Measurements from ENCODE around the gene REPS1.

Gene REPS1

GRCh38 chr6:138971601-138972000, 16.5 kb downstream of the REPS1 start:
- no peaks in the 10 kb centered on the region for H3K9me3 ChIP-seq (ENCODE audit: control insufficient read depth, insufficient read depth, low read length)
- H3K4me1 ChIP-seq (ENCODE audit: insufficient read depth, low read length), result peaks cover 45% of the 10 kb centered on the region
- H3K36me3 ChIP-seq (ENCODE audit: insufficient read depth, low read length), result no peaks in the 10 kb centered on the region
- no peak overlapping the region for H3K9ac ChIP-seq (ENCODE audit: low read depth, low read length)

GRCh38 chr6:138970856-138971425, 17.1 kb downstream of the REPS1 start:
- no peak overlapping the region for H3K9ac ChIP-seq (ENCODE audit: low read depth, low read length)
- no peaks in the 10 kb centered on the region for H3K9me3 ChIP-seq (ENCODE audit: control insufficient read depth, insufficient read depth, low read length)
- H3K36me3 ChIP-seq (ENCODE audit: insufficient read depth, low read length), result no peaks in the 10 kb centered on the region
- peaks cover 41% of the 10 kb centered on the region for H3K4me1 ChIP-seq (ENCODE audit: insufficient read depth, low read length)

GRCh38 chr6:138970159-138970558, 17.9 kb downstream of the REPS1 start:
- Histone ChIP-seq H3K9me3 (ENCODE audit: control insufficient read depth, insufficient read depth, low read length) (no peaks in the 10 kb centered on the region), H3K4me1 (ENCODE audit: insufficient read depth, low read length) (peaks cover 39% of the 10 kb centered on the region), H3K9ac (ENCODE audit: low read depth, low read length) (no peak overlapping the region), H3K36me3 (ENCODE audit: insufficient read depth, low read length) (no peaks in the 10 kb centered on the region)

DNA sequence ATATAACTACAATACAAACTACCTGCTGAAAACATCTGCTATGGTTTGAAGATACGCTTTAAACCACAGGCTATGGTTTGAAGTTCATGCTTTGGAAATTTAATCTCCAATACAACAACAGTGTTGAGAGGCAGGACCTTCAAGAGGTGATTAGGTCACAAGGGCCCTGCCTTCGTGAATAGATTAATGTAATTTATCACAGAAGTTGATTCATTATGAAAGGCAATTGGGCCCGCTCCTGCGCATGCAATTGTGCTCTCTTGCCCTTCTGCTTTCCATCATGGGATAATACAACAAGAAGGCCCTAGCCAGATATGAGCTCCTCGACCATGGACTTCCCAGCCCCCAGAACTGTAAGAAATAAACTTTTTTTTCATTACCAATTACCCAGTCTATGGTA, 21.2 kb downstream of the REPS1 start:
- H3K9ac ChIP-seq (ENCODE audit: low read depth, low read length), result no peak overlapping the region
- no peaks in the 10 kb centered on the region for H3K36me3 ChIP-seq (ENCODE audit: insufficient read depth, low read length)
- peaks cover 19% of the 10 kb centered on the region for H3K4me1 ChIP-seq (ENCODE audit: insufficient read depth, low read length)
- H3K9me3 ChIP-seq (ENCODE audit: control insufficient read depth, insufficient read depth, low read length), result no peaks in the 10 kb centered on the region

GRCh38 chr6:138965971-138966370, 22.1 kb downstream of the REPS1 start:
- Histone ChIP-seq H3K36me3 (ENCODE audit: insufficient read depth, low read length) (no peaks in the 10 kb centered on the region), H3K9ac (ENCODE audit: low read depth, low read length) (no peak overlapping the region), H3K4me1 (ENCODE audit: insufficient read depth, low read length) (peaks cover 11% of the 10 kb centered on the region; the same call in 1 of the 2 replicates), H3K9me3 (ENCODE audit: control insufficient read depth, insufficient read depth, low read length) (no peaks in the 10 kb centered on the region)

DNA sequence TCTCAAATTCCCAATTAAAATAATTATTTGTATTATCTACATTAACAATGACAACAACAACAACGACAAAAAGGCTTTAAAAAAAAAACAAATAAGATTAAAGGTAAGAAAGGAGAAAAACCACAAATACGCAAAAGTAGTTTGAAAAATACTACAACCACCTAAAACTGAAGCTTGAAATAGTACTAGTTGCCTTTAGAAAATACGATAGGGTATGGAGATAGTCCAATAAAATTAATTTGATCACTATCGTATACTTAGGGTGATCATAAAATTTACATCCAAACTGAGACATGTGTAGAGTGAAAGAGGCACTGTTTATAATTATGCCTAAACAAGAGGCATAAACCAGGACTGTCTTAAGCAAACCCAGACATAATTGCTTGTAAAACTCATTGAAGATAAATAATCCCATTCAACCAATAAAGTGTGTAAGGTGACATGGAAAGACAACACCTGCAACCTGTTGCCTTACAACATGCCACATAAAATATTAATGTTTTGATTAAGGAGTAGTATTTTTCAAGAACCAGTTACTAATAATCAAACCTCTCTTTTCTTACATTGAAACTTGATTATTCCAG, 22.7 kb downstream of the REPS1 start:
- Histone ChIP-seq H3K9me3 (ENCODE audit: control insufficient read depth, insufficient read depth, low read length) (no peaks in the 10 kb centered on the region), H3K36me3 (ENCODE audit: insufficient read depth, low read length) (no peaks in the 10 kb centered on the region), H3K9ac (ENCODE audit: low read depth, low read length) (no peak overlapping the region), H3K4me1 (ENCODE audit: insufficient read depth, low read length) (peaks cover 8% of the 10 kb centered on the region; the same call in 1 of the 2 replicates)

DNA sequence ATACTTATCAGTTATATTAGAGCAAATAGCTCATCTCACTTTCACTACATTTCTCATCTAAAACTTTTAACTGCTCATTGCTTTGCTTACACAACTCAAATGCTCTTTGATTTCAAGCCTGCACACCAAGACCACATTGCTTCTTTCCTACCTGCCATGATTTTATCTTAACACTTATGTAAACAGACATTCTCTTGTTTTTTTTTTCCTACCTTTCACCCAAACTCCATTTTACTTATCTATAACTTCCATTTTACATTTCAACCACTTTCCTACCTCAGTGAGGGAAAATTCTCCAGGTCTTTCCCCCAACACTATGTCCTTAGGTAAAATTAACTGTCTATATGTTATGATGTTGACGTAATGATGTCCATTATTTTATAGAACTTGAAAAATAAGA, 24.0 kb downstream of the REPS1 start:
- H3K36me3 ChIP-seq (ENCODE audit: insufficient read depth, low read length), result no peaks in the 10 kb centered on the region
- no peaks in the 10 kb centered on the region for H3K9me3 ChIP-seq (ENCODE audit: control insufficient read depth, insufficient read depth, low read length)
- H3K4me1 ChIP-seq (ENCODE audit: insufficient read depth, low read length), result 0 out of 2 replicates have a peak, but pooled peaks cover 6% of the 10 kb centered on the region
- H3K9ac ChIP-seq (ENCODE audit: low read depth, low read length), result no peak overlapping the region

GRCh38 chr6:138963531-138963930, 24.5 kb downstream of the REPS1 start:
- no peaks in the 10 kb centered on the region for H3K36me3 ChIP-seq (ENCODE audit: insufficient read depth, low read length)
- H3K9me3 ChIP-seq (ENCODE audit: control insufficient read depth, insufficient read depth, low read length), result no peaks in the 10 kb centered on the region
- no peak overlapping the region for H3K9ac ChIP-seq (ENCODE audit: low read depth, low read length)
- H3K4me1 ChIP-seq (ENCODE audit: insufficient read depth, low read length), result 0 out of 2 replicates have a peak, but pooled peaks cover 6% of the 10 kb centered on the region

GRCh38 chr6:138963119-138963518, 24.9 kb downstream of the REPS1 start:
- Histone ChIP-seq H3K4me1 (ENCODE audit: insufficient read depth, low read length) (0 out of 2 replicates have a peak, but pooled peaks cover 6% of the 10 kb centered on the region), H3K36me3 (ENCODE audit: insufficient read depth, low read length) (no peaks in the 10 kb centered on the region), H3K9me3 (ENCODE audit: control insufficient read depth, insufficient read depth, low read length) (no peaks in the 10 kb centered on the region), H3K9ac (ENCODE audit: low read depth, low read length) (no peak overlapping the region)

DNA sequence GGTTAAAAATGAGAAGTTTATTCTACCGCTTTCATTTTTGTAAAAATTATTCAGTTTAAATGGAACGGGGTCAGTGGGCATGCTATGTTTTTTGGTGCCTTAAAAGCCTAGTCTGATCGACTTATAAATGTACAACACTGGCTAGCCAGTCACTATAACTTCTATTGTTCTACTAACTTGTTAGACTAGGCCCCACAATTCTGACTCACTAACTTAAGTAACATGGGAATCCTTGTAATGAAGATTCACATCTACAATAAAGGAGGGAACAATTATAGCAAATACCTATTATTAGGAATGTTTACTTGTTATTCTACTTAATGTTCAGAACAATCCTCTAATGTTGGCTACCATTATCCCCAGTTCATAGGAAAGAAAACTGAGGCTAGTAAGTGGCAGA, 28.5 kb downstream of the REPS1 start:
- Histone ChIP-seq H3K4me1 (ENCODE audit: insufficient read depth, low read length) (no peaks in the 10 kb centered on the region; the same call in 1 of the 2 replicates), H3K36me3 (ENCODE audit: insufficient read depth, low read length) (no peaks in the 10 kb centered on the region), H3K9me3 (ENCODE audit: control insufficient read depth, insufficient read depth, low read length) (no peaks in the 10 kb centered on the region), H3K9ac (ENCODE audit: low read depth, low read length) (no peak overlapping the region)

GRCh38 chr6:138958595-138958994, 29.5 kb downstream of the REPS1 start:
- no peak overlapping the region for H3K9ac ChIP-seq (ENCODE audit: low read depth, low read length)
- H3K36me3 ChIP-seq (ENCODE audit: insufficient read depth, low read length), result no peaks in the 10 kb centered on the region
- H3K9me3 ChIP-seq (ENCODE audit: control insufficient read depth, insufficient read depth, low read length), result no peaks in the 10 kb centered on the region
- H3K4me1 ChIP-seq (ENCODE audit: insufficient read depth, low read length), result no peaks in the 10 kb centered on the region; the same call in 1 of the 2 replicates

DNA sequence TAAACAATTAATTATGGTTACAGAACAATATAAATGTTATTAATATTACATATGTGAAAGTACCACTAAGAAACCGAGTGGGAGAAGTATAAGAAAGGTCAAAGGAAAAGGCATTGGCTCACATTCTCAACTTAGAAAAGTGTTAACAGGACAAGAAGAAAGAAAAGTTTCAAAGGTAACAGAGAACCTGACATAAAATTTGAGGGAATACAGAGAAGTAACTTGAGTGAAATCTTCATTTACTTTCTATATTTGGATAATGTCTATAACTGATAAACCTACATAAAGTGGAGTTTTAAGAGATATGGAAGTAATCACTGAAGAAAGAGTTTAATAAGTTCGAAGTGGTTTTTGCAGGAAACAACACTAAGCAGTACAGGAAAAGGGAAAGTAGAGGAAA, 30.1 kb downstream of the REPS1 start:
- Histone ChIP-seq H3K4me1 (ENCODE audit: insufficient read depth, low read length) (no peaks in the 10 kb centered on the region; the same call in 1 of the 2 replicates), H3K9ac (ENCODE audit: low read depth, low read length) (no peak overlapping the region), H3K36me3 (ENCODE audit: insufficient read depth, low read length) (no peaks in the 10 kb centered on the region), H3K9me3 (ENCODE audit: control insufficient read depth, insufficient read depth, low read length) (no peaks in the 10 kb centered on the region)

- H3K4me1 ChIP-seq (ENCODE audit: insufficient read depth, low read length), result no peaks in the 10 kb centered on the region; the same call in 1 of the 2 replicates
- no peaks in the 10 kb centered on the region for H3K9me3 ChIP-seq (ENCODE audit: control insufficient read depth, insufficient read depth, low read length)
- no peaks in the 10 kb centered on the region for H3K36me3 ChIP-seq (ENCODE audit: insufficient read depth, low read length)
- H3K9ac ChIP-seq (ENCODE audit: low read depth, low read length), result no peak overlapping the region
Observed at GRCh38 chr6:138957484-138957883, 30.6 kb downstream of the REPS1 start.

DNA sequence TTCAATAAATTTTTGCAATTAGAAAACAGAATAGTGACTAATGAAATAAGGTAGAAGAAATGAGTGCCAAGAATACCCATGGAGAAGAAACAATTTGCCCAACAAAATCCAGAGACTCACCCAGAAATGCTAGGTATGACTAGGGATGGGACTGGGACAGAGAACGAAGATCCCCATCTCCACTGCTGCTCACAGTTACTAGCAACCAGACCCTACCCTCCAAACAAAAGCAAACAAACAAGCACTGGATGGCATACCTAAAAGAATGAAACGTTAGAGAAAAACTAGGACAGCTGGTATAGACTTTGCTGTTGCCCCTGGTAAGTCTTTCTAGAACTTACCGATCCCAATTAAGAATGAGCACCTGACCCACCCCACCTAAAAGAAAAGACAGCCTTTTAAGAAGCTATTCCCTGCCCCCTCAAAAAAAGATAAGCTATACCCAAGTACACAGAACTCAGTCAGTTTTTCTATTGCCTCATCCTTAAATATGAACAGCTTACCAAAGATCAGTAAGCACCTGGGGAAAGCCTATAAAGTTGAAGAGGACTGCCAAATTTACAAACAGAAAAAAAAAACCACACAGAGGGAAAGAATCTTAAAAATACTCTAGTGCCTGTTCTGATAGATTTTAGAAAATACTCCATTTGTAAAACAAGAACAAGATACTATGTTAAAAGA, 31.7 kb downstream of the REPS1 start:
- H3K4me1 ChIP-seq (ENCODE audit: insufficient read depth, low read length), result no peaks in the 10 kb centered on the region; the same call in 1 of the 2 replicates
- no peaks in the 10 kb centered on the region for H3K9me3 ChIP-seq (ENCODE audit: control insufficient read depth, insufficient read depth, low read length)
- no peaks in the 10 kb centered on the region for H3K36me3 ChIP-seq (ENCODE audit: insufficient read depth, low read length)
- H3K9ac ChIP-seq (ENCODE audit: low read depth, low read length), result no peak overlapping the region

DNA sequence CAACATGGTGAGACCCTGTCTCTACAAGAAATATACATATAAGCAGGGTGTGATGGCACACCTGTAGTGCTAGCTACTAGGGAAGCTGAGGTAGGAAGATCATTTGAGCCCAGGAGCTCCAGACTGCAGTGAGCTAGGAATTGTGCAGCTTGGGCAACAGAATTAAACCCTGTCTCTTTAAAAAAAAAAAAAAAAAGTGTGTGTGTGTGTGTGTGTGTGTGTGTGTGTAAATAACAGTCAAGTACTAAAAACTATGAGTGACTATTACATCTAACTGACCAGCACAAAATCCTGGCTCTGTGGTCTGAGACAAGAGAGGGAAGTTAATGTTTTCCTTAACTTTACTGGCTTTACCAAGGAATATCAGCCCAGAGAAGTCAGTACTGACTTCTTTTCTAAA, 32.8 kb downstream of the REPS1 start:
- Histone ChIP-seq H3K9me3 (ENCODE audit: control insufficient read depth, insufficient read depth, low read length) (no peaks in the 10 kb centered on the region), H3K4me1 (ENCODE audit: insufficient read depth, low read length) (no peaks in the 10 kb centered on the region; the same call in 1 of the 2 replicates), H3K9ac (ENCODE audit: low read depth, low read length) (no peak overlapping the region)

More for the DNA sequence above, 32.8 kb downstream of the REPS1 start:
- H3K36me3 ChIP-seq (ENCODE audit: insufficient read depth, low read length), result no peaks in the 10 kb centered on the region
